ACC112 (cell line): ENCODE results near the gene OMA1.

Experiments
- H2AFZ ChIP-seq: fragments of 200-600 bp; sonication (generic); one replicate; pipeline ENCODE4 v1.6.0; 2017; ENCODE audit warnings: antibody characterized with exemption, low read length; ENCODE audit not compliant: unreplicated experiment
- H3K27ac ChIP-seq: fragments of 200-600 bp; sonication (generic); 2 replicates; pipeline ENCODE4 v1.5.1; 2014; ENCODE audit warnings: low read depth, mild to moderate bottlenecking, antibody characterized with exemption, low read length, moderate library complexity
- H3K27me3 ChIP-seq: fragments of 200-600 bp; sonication (generic); 2 replicates; pipeline ENCODE4 v1.6.1; 2014; ENCODE audit warnings: mild to moderate bottlenecking, antibody characterized with exemption, low read length, moderate library complexity, mixed read lengths; ENCODE audit not compliant: insufficient read depth
- H3K36me3 ChIP-seq: fragments of 200-600 bp; sonication (generic); 2 replicates; pipeline ENCODE4 v1.6.1; 2016; ENCODE audit warnings: mild to moderate bottlenecking, antibody characterized with exemption, low read length, moderate library complexity, mixed read lengths; ENCODE audit not compliant: insufficient read depth
- H3K4me1 ChIP-seq: fragments of 200-600 bp; sonication (generic); one replicate; pipeline ENCODE4 v1.6.1; 2016; ENCODE audit warnings: low read length, mixed read lengths; ENCODE audit not compliant: insufficient read depth, unreplicated experiment, control insufficient read depth
- H3K4me3 ChIP-seq: fragments of 200-600 bp; sonication (generic); 2 replicates; pipeline ENCODE4 v1.5.1; 2014; ENCODE audit warnings: mild to moderate bottlenecking, low read depth, low read length
- H3K79me2 ChIP-seq: fragments of 200-600 bp; sonication (generic); one replicate; pipeline ENCODE4 v1.6.0; 2016; ENCODE audit warnings: low read length; ENCODE audit not compliant: control insufficient read depth, unreplicated experiment, insufficient read depth

The OMA1 gene

GRCh38 chr1:58443986-58444868 lies 102.3 kb downstream of the OMA1 start:
- Histone ChIP-seq H3K27me3 (peaks cover 29% of the 10 kb centered on the region; the same call in 1 of the 2 replicates), H3K79me2 (no peaks in the 10 kb centered on the region), H3K4me3 (no peak overlapping the region), H3K4me1 (no peaks in the 10 kb centered on the region), H3K27ac (no peak overlapping the region), H3K36me3 (no peaks in the 10 kb centered on the region), H2AFZ (no peak overlapping the region)

DNA sequence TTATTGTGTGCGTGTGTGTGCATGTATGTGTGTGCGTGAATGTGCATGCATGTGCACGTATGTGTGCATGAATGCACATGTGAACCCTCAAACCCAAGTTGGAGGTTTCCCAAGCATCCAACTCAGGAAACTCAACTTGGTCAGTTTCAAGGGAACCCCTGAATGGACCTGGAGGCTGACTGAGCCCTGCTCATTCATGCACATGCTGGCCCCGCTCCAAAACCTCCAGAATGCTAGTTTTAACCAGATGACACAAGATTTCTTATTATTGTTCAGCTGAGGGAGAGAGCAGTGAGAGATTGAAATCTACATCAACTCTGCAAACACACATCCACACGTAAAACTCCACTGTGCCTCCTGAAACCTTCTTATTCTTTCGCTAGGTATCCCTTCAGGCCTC lies 104.4 kb downstream of the OMA1 start:
- no peaks in the 10 kb centered on the region for H3K36me3 ChIP-seq
- no peak overlapping the region for H3K27ac ChIP-seq
- no peak overlapping the region for H2AFZ ChIP-seq
- peaks cover 36% of the 10 kb centered on the region; the same call in 1 of the 2 replicates for H3K27me3 ChIP-seq
- H3K79me2 ChIP-seq = no peaks in the 10 kb centered on the region
- no peak overlapping the region for H3K4me3 ChIP-seq
- no peaks in the 10 kb centered on the region for H3K4me1 ChIP-seq

GRCh38 chr1:58441699-58442098 lies 104.8 kb downstream of the OMA1 start:
- H3K36me3 ChIP-seq = no peaks in the 10 kb centered on the region
- H3K27me3 ChIP-seq = peaks cover 35% of the 10 kb centered on the region; the same call in 1 of the 2 replicates
- no peak overlapping the region for H3K27ac ChIP-seq
- H2AFZ ChIP-seq = no peak overlapping the region
- no peaks in the 10 kb centered on the region for H3K79me2 ChIP-seq
- H3K4me1 ChIP-seq = no peaks in the 10 kb centered on the region
- no peak overlapping the region for H3K4me3 ChIP-seq

DNA sequence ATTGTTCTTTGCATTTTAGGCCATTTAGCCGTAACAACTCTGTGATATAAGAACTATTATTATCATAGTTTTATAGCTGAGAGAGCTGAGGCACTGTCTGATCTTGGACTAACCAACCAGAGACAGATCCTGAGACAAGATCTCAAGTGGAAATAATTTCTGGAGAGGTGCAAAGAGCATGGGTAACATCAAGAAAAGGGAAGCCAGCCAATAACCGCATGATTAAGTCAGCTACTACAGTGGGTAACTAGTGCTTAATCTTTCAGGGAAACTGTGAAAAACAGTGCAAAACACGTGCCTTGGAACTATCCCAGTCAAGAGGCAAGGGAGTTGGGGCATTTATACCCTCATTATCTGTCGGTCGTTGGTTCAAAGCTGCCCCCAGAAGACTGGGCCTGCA lies 105.8 kb downstream of the OMA1 start:
- H3K4me3 ChIP-seq = no peak overlapping the region
- H2AFZ ChIP-seq = no peak overlapping the region
- no peaks in the 10 kb centered on the region for H3K36me3 ChIP-seq
- no peak overlapping the region for H3K27ac ChIP-seq
- peaks cover 33% of the 10 kb centered on the region; the same call in 1 of the 2 replicates for H3K27me3 ChIP-seq
- H3K79me2 ChIP-seq = no peaks in the 10 kb centered on the region
- H3K4me1 ChIP-seq = no peaks in the 10 kb centered on the region

- H3K27ac ChIP-seq = no peak overlapping the region
- H3K27me3 ChIP-seq = peaks cover 27% of the 10 kb centered on the region; the same call in 1 of the 2 replicates
- no peak overlapping the region for H2AFZ ChIP-seq
Observed at GRCh38 chr1:58439946-58440345, 106.6 kb downstream of the OMA1 start.

GRCh38 chr1:58438468-58438867 lies 108.1 kb downstream of the OMA1 start:
- H3K4me1 ChIP-seq = no peaks in the 10 kb centered on the region
- H3K27me3 ChIP-seq = peaks cover 26% of the 10 kb centered on the region; the same call in 1 of the 2 replicates

More at GRCh38 chr1:58439946-58440345, 106.6 kb downstream of the OMA1 start:
- no peaks in the 10 kb centered on the region for H3K79me2 ChIP-seq
- H3K36me3 ChIP-seq = no peaks in the 10 kb centered on the region
- H3K4me3 ChIP-seq = no peak overlapping the region
- no peaks in the 10 kb centered on the region for H3K4me1 ChIP-seq

DNA sequence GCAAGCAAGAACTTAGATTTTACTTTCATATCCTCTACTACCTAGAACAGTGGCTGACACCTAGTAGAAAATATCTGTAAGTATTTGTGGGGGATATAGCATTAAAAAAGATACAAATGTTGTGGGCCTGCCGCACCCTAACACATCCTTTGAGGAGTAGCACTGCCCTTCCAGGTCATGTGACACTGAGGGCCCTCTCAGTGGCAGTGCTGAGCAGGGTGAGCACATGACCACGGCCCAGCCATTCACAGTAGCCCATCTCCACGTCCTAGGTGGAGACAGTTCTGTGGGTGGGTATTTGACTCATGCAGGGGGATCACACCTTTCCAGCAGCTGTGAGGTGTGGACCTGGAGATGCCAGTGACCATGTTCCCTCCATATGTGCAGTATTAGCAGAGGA lies 108.9 kb downstream of the OMA1 start:
- H2AFZ ChIP-seq = no peak overlapping the region
- H3K27me3 ChIP-seq = peaks cover 26% of the 10 kb centered on the region; the same call in 1 of the 2 replicates
- H3K27ac ChIP-seq = no peak overlapping the region
- H3K4me1 ChIP-seq = peaks cover 4% of the 10 kb centered on the region
- H3K4me3 ChIP-seq = no peak overlapping the region
- H3K36me3 ChIP-seq = no peaks in the 10 kb centered on the region
- H3K79me2 ChIP-seq = no peaks in the 10 kb centered on the region

More at GRCh38 chr1:58438468-58438867, 108.1 kb downstream of the OMA1 start:
- H3K36me3 ChIP-seq = no peaks in the 10 kb centered on the region
- H2AFZ ChIP-seq = no peak overlapping the region
- no peak overlapping the region for H3K27ac ChIP-seq
- H3K4me3 ChIP-seq = no peak overlapping the region
- H3K79me2 ChIP-seq = no peaks in the 10 kb centered on the region

GRCh38 chr1:58436615-58437297 lies 109.8 kb downstream of the OMA1 start:
- Histone ChIP-seq H3K27ac (no peak overlapping the region), H3K79me2 (no peaks in the 10 kb centered on the region), H3K4me1 (peaks cover 4% of the 10 kb centered on the region), H2AFZ (no peak overlapping the region), H3K36me3 (no peaks in the 10 kb centered on the region), H3K4me3 (no peak overlapping the region), H3K27me3 (peaks cover 26% of the 10 kb centered on the region; the same call in 1 of the 2 replicates)

DNA sequence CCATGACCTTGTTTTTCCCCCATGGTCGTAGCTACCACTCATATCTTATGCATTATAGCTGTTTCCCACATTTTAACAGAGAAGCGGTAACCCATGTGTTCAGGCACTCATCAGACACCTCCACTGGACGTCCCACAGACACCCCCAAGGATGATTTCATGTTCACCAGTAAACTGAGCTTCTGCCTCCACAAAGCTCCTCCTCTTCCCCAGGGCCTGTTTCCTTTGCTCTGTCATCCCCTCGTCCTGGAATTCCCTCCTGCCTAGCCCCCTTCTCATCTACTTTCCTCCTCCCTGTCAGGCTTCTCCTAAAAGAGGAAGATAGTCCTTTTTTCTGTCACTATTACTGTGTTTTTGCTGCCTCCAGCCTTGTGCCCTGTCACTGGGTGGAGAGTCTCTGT lies 111.2 kb downstream of the OMA1 start:
- Histone ChIP-seq H2AFZ (no peak overlapping the region), H3K36me3 (no peaks in the 10 kb centered on the region), H3K4me3 (no peak overlapping the region), H3K27ac (no peak overlapping the region), H3K27me3 (peaks cover 21% of the 10 kb centered on the region; the same call in 1 of the 2 replicates), H3K4me1 (peaks cover 4% of the 10 kb centered on the region), H3K79me2 (no peaks in the 10 kb centered on the region)

GRCh38 chr1:58434607-58435006 lies 111.9 kb downstream of the OMA1 start:
- no peak overlapping the region for H3K4me3 ChIP-seq
- H2AFZ ChIP-seq = no peak overlapping the region
- H3K27ac ChIP-seq = no peak overlapping the region
- H3K4me1 ChIP-seq = peaks cover 4% of the 10 kb centered on the region
- H3K36me3 ChIP-seq = no peaks in the 10 kb centered on the region
- H3K27me3 ChIP-seq = peaks cover 14% of the 10 kb centered on the region; the same call in 1 of the 2 replicates
- H3K79me2 ChIP-seq = no peaks in the 10 kb centered on the region
